Duodenal mucosa (tissue), 2 donors: ENCODE results near the gene TMEM253.

Source experiments
- H3K27ac ChIP-seq: one replicate; pipeline ENCODE4 v1.7.0; 2013; ENCODE audit warnings: low read depth, low read length
- H3K27me3 ChIP-seq, 2 donors: one replicate each; pipeline ENCODE4 v1.7.0; 2013; ENCODE audit warnings: low read length in 2 of 2, control low read depth in 1 of 2; ENCODE audit not compliant: insufficient read depth in 2 of 2, control insufficient read depth in 1 of 2
- H3K36me3 ChIP-seq, 2 donors: one replicate each; pipeline ENCODE4 v1.7.0; 2013; ENCODE audit warnings: low read length in 2 of 2, control low read depth in 1 of 2; ENCODE audit not compliant: insufficient read depth in 2 of 2, control insufficient read depth in 1 of 2
- H3K4me1 ChIP-seq, 2 donors: one replicate each; pipeline ENCODE4 v1.7.0; 2013; ENCODE audit warnings: low read length in 2 of 2, control low read depth in 1 of 2; ENCODE audit not compliant: insufficient read depth in 2 of 2, control insufficient read depth in 1 of 2
- H3K4me3 ChIP-seq, 2 donors: one replicate each; pipeline ENCODE4 v1.7.0; 2013; ENCODE audit warnings: low read length in 2 of 2, low read depth in 1 of 2
- H3K9ac ChIP-seq, 2 donors: one replicate each; pipeline ENCODE4 v1.7.0; 2013; ENCODE audit warnings: low read length in 2 of 2, low read depth in 1 of 2
- H3K9me3 ChIP-seq, 2 donors: one replicate each; pipeline ENCODE4 v1.7.0; 2013; ENCODE audit warnings: low read length in 2 of 2, control low read depth in 1 of 2; ENCODE audit not compliant: control insufficient read depth in 1 of 2

Gene TMEM253

GRCh38 chr14:21070610-21071224 lies 30.1 kb upstream of the TMEM253 start:
- H3K27ac ChIP-seq = peak overlapping the region; percentile 74
- peak overlapping the region; percentile 81 to 94 for H3K4me3 ChIP-seq
- no peaks in the 10 kb centered on the region for H3K9me3 ChIP-seq
- H3K36me3 ChIP-seq = peaks cover under 1 to 8% of the 10 kb centered on the region in 2 donors
- peak overlapping the region; percentile 77 to 90 for H3K9ac ChIP-seq
- peaks cover 29 to 32% of the 10 kb centered on the region in 2 donors for H3K4me1 ChIP-seq
- peaks cover 0 to 10% of the 10 kb centered on the region in 2 donors for H3K27me3 ChIP-seq

GRCh38 chr14:21071225-21072030 lies 29.4 kb upstream of the TMEM253 start:
- Histone ChIP-seq H3K27me3 (peaks cover 0 to 10% of the 10 kb centered on the region in 2 donors), H3K27ac (peak overlapping the region; percentile 74), H3K9me3 (no peaks in the 10 kb centered on the region), H3K9ac (peak overlapping the region; percentile 77 to 90), H3K4me3 (peak overlapping the region; percentile 81 to 94), H3K36me3 (peaks cover 8 to 15% of the 10 kb centered on the region in 2 donors), H3K4me1 (peaks cover 29 to 32% of the 10 kb centered on the region in 2 donors)

GRCh38 chr14:21072031-21072473 lies 28.8 kb upstream of the TMEM253 start:
- H3K4me3 ChIP-seq = peak overlapping the region; percentile 81 to 94
- H3K27ac ChIP-seq = peak overlapping the region; percentile 74
- H3K9ac ChIP-seq = peak overlapping the region; percentile 77 to 90
- H3K9me3 ChIP-seq = no peaks in the 10 kb centered on the region
- peaks cover 8 to 22% of the 10 kb centered on the region in 2 donors for H3K36me3 ChIP-seq
- peaks cover 29 to 32% of the 10 kb centered on the region in 2 donors for H3K4me1 ChIP-seq
- H3K27me3 ChIP-seq = peaks cover 0 to 10% of the 10 kb centered on the region in 2 donors

- Histone ChIP-seq H3K4me3 (no peak overlapping the region), H3K9me3 (no peaks in the 10 kb centered on the region), H3K27ac (no peak overlapping the region), H3K9ac (no peak overlapping the region), H3K4me1 (peaks cover 29 to 32% of the 10 kb centered on the region in 2 donors), H3K36me3 (peaks cover 15 to 28% of the 10 kb centered on the region in 2 donors), H3K27me3 (peaks cover 0 to 10% of the 10 kb centered on the region in 2 donors)
Observed at GRCh38 chr14:21072781-21073339, 28.0 kb upstream of the TMEM253 start.

GRCh38 chr14:21073921-21074320 lies 26.9 kb upstream of the TMEM253 start:
- Histone ChIP-seq H3K27ac (no peak overlapping the region), H3K36me3 (peaks cover 21 to 39% of the 10 kb centered on the region in 2 donors), H3K4me1 (peaks cover 23 to 25% of the 10 kb centered on the region in 2 donors), H3K4me3 (no peak overlapping the region), H3K27me3 (peaks cover 0 to 6% of the 10 kb centered on the region in 2 donors), H3K9ac (no peak overlapping the region), H3K9me3 (no peaks in the 10 kb centered on the region)

- Histone ChIP-seq H3K4me3 (no peak overlapping the region), H3K27ac (no peak overlapping the region), H3K9ac (no peak overlapping the region), H3K36me3 (peaks cover 23 to 45% of the 10 kb centered on the region in 2 donors), H3K27me3 (peaks cover 0 to under 1% of the 10 kb centered on the region in 2 donors), H3K9me3 (no peaks in the 10 kb centered on the region), H3K4me1 (peaks cover 17 to 18% of the 10 kb centered on the region in 2 donors)
Observed at GRCh38 chr14:21074398-21075272, 26.2 kb upstream of the TMEM253 start.

GRCh38 chr14:21075719-21076437 lies 25.0 kb upstream of the TMEM253 start:
- Histone ChIP-seq H3K4me1 (peaks cover 16 to 17% of the 10 kb centered on the region in 2 donors), H3K9me3 (no peaks in the 10 kb centered on the region), H3K27me3 (no peaks in the 10 kb centered on the region), H3K4me3 (no peak overlapping the region), H3K9ac (no peak overlapping the region), H3K36me3 (peaks cover 27 to 58% of the 10 kb centered on the region in 2 donors), H3K27ac (no peak overlapping the region)

GRCh38 chr14:21077672-21078071 lies 23.2 kb upstream of the TMEM253 start:
- Histone ChIP-seq H3K9me3 (no peaks in the 10 kb centered on the region), H3K4me1 (peaks cover 4 to 6% of the 10 kb centered on the region in 2 donors), H3K27ac (no peak overlapping the region), H3K36me3 (peaks cover 35 to 74% of the 10 kb centered on the region in 2 donors), H3K27me3 (no peaks in the 10 kb centered on the region), H3K9ac (no peak overlapping the region), H3K4me3 (no peak overlapping the region)

- H3K4me3 ChIP-seq = no peak overlapping the region
- H3K27me3 ChIP-seq = no peaks in the 10 kb centered on the region
- H3K27ac ChIP-seq = no peak overlapping the region
- H3K9ac ChIP-seq = no peak overlapping the region
- H3K4me1 ChIP-seq = peaks cover 0 to under 1% of the 10 kb centered on the region in 2 donors
- peaks cover 38 to 78% of the 10 kb centered on the region in 2 donors for H3K36me3 ChIP-seq
- H3K9me3 ChIP-seq = no peaks in the 10 kb centered on the region
Observed at GRCh38 chr14:21078287-21078686, 22.6 kb upstream of the TMEM253 start.
